HG02981 (cell line): ENCODE data around the gene RNF220.

Source experiments
- ATAC-seq: cut with Tn5 transposase; IDR thresholded peaks from one replicate; pipeline ENCODE4 v1.9.1; 2021; ENCODE audit warnings: mild to moderate bottlenecking, moderate library complexity; ENCODE audit not compliant: unreplicated experiment

Gene RNF220

DNA sequence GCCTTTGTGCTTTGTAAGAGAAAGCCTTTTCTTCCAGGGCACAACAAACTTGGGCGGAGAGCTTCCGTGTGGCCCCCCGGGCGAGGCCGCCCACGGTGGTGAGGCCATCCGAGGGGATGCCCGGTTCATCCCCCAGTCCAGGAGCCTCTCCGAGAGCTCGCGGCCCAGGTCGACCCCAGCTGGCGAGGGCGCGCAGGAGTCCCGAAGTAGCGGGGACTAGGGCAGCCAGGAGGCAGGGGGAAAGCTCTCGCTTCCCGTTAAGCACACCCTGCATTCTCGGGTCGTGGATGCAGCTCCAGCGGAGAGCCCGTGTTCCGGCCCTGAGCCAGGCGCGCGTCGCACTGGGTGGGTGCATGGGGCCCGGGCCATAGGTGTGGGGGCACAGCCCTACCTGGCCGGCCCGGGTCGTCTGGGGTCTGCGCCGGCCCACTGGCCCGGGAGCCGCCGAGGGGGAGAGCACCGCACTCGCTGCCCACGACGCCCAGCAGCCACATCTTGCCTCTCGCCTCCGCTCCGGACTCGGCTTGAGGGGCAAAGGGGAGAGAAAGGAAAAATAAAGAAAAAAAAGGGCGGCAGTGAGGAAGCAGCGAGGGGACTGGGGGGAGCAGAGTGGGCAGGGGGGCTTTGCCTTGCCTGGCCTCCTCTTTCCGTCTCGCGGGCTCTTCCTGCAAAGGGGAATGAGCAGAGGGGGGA, 1.8 kb downstream of the RNF220 start:
- no peak for ATAC-seq

DNA sequence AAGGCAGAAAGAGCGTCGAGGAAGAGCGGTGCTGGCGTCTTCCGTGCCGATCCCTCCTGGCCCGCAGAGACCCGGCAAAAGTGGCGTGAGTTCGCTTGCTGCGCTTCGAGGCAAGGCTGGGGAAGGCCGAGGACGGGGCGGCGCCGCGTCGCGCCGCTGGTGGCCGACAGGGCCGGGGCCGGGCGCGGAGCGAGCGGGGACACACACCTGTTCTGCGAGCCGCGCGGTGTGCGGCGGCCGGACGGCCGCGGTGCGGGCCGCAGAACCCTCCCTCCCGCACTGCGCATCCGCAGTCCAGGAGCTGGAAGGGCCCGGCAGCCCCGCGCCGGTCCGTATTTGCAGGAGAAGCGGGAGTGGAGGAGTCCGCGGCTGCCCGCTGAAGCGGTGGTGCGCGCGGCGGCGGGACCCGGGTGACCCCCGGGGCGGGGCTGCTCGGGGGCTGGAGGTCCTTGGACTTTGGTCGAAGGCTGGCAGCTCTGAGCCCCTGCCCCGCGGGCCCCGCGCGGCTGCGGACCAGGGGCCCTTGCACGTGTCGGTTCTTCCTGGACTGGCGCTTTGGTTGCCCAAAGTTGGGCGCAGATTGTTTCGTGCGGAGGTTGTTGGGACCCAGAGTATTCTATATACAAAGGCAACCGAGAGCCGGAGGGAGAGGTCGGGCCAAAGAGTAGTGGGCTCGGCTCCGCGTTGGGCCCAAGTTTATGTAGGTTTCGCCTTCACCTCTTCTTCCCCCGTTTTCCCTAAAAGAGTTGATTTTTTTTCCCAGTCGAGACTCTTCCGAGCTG, 2.6 kb downstream of the RNF220 start:
- ATAC-seq, result no peak

DNA sequence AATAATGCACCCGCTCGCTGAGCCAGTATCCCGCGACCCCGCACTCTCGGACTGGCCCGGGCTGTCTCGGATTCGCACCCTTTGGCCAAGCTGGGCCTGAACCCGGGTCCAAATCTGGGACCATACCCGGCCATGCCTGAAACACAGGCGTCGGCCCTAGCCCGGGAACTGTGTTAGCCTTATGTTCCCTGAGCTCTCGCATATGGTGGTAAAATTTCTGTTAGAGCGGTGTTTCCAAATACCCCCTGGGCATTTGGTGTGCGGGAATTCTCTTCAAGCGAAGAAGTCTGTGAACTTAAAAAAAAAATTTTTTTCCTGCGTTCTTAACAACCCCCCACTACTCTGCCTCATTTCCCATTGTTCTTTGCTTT, 3.1 kb downstream of the RNF220 start:
- ATAC-seq, result no peak

DNA sequence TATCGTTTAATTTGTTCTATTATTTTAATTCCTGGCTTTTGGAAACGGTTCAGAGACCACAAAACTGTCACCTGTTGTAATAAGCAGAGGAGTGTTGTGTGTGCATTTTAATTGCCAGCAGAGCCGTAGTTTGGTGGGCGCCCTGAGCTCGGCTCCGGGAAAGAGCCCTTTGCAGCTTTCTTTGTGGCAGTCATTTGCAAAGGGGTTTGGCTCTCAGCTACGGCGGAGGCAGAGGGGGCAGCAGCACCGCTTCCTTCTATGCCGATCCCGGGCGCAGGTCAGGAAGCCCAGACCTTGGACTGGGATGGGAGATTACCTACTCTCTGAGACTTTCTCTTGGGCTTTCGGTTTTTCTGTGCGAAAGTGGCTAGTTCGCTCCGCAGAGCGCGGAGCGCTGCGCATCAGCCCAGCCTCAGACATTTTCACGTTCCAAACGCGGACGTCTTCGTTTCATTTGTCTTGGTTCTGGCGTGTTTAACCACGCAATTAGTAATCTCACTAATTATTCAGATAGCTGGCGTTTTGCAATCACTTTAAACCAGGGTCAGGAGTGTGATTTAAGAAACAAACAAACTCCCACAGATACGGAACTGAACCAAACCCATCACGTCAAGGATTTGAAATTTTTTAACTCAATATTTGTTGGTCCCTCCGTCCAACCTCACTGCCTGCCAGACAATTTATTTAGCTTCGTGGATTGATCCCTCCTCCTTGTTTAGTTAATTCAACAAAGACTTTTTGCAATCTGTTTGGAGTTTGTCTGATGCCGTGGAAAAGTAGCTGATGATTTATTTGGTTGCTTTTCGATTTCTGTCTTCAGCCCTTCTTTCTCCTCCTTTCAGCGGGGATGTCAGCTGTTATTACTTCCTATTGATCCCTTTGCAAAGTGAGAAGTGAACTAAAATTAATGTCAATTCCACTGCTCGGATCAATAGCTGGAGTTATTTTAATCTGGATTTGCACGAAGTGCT, 3.9 kb downstream of the RNF220 start:
- no peak for ATAC-seq

DNA sequence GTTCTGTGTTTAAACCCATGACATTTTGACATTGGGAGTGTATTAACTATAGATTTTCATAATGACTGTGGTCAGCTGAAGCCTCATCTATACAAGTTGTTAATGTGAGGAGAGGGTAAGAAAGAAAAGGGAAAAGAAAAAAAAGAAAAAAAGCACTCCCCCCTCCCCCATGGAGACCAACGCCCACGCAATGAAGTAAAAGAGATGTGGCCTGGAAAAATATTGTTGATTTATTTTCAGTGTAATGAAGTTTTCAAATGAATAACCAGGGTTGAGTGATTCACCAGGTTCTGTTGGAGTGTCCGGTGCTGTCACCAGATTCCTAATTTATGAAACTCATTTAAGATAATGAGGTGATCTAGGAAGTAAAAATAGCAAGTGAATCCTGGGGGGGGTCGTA, 4.7 kb downstream of the RNF220 start:
- ATAC-seq, result no peak

DNA sequence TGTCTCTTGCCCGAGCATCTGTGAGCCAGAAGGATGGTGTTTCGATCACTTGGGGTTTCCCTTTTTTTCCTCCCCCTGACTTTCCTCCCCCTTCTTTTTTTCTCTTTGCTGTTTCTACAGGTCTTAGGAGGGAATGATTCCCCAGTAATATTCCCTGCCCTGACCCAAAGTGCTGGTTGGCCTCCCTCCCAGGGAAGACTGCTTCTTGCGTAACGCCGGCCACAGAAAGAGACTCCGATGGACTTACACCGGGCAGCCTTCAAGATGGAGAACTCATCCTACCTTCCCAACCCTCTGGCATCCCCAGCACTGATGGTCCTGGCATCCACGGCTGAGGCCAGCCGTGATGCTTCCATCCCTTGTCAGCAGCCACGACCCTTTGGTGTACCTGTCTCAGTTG, 6.8 kb downstream of the RNF220 start:
- ATAC-seq, result no peak

DNA sequence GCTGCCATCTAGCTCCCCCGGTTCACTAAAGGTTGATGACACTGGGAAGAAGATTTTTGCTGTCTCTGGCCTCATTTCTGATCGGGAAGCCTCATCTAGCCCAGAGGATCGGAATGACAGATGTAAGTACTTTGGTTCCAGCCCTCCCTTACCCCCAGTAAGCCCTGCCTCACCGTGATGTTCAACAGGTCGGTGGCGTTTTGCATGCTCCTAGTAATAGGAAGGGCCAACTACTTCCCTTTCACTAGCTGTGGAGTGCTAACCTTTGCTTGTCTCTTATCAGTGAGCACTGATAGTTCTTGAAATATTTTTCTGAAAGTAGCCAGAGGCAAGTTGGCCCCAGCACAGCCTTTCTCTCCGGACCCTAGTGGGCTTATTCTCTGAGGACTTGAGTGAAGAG, 7.5 kb downstream of the RNF220 start:
- ATAC-seq, result no peak

DNA sequence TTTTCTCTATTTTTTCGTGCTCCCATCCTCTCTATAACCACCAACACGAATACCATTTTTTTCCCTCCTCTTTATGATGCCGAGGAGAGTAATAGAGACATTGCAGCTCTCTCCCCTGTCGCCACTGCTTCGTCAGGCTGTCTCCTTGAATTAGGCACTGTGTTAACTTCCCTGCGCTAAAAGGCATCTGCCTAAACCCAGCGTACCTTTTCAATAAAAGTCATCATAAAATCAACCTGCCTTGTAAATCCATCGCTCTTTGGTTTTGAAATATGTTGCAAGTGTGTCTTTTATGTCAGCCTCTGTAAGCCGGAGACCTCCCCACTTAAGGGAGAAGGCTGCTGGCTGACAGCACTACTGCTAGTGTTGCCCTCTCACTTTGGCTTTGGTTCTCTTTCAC, 8.7 kb downstream of the RNF220 start:
- ATAC-seq, result no peak

DNA sequence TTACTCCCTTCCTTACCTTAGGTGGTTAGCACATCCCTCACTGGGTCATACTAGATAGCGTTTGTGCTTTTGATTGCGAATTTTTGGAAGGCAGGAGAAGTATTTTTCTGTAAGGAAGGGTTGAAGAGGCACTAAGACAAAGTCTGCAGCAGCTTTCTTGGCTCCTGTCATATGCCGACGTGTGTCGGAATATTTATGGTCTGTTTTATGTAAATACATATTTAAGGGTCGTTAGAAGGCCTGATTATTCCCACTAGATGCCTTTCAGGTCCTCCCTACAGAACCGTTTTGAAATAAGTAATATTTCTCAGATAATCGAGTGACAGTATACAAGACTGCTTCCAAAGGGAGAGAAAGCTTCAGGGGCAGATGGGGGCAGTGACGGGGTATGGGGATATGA, 10.0 kb downstream of the RNF220 start:
- ATAC-seq, result no peak

DNA sequence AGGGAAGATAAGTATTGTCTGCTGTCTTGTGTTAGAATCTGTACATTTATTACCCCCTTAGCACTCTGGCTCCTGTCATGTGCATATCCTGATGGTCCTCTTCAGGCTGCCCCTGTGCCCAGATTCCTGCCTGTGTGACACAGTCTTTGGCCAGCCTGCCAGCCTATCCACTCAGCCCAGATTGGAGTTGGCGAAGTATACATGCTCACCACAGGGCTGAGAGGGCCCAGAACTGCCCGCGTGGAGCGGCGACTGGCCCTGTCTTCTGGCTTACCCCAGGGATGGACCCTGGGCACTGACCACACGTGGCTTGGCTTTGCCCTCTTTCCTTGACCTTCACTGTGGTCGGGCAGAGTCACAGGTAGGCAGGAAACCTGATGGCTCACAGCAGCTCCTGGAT, 11.4 kb downstream of the RNF220 start:
- ATAC-seq, result no peak

DNA sequence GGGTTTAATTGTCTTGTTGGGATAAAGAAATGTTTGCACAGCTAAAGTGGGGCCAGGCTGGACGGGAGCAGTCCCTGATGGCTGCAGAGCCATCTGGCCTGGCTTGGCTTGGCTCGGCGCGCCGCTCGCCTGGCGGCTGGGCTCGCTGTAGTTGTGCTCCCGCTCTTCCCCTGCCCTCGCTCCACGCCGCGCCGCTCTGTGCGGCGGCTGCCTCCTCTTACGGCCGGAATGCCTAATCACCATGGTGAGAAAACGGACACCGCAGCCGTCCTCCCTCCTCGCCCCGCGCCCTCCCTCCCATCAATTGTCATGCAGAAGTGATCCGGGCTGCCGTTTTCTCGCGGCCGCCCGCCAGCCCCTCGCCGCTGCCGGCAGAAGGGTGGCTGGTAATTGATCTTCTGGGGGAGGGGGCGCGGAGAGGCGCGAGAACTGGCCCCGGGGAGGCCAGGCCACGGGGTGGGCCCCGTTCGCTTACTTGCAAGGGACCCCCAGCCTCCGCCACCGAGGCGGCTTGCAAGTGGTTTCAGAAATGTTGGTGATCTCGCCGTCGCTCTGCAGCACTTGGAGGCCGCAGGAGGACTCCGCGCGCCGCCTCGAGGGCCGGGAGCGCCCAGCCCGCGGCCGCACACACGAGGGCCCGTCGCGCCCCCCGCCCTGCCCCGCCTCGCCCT, 12.4 kb downstream of the RNF220 start:
- ATAC-seq, result no peak

DNA sequence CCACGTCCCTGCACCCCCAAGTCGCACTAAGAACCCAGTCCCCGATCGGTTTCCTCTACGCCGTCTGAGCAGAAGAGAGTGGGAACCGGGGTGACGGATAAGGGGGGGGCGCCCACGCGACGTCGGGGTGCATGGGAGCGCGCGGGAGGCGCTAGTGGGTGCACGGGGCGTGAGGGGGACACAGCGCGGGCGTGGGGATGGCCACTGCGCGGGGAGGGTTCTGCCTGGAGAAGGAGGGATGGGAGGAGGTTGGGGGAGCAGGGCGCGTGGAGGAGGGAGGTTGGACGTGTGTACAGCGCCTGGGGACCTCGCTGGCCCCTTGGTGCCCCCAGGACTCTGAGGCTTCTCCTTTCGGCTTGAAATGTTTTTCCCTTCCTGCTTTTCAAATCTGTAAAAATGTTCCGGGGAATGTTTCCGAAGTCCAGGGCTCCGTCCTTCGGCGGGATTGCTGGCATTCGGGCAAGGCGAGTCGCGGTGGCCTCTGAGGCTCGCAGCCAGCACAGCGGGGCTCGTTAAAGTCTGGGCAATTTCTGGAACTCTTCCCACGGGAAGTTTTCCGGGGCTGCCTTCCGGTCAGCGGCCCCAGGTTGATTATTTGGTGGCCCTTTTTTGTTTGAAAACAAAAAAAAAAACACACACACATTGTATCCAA, 13.1 kb downstream of the RNF220 start:
- ATAC-seq, result no peak

DNA sequence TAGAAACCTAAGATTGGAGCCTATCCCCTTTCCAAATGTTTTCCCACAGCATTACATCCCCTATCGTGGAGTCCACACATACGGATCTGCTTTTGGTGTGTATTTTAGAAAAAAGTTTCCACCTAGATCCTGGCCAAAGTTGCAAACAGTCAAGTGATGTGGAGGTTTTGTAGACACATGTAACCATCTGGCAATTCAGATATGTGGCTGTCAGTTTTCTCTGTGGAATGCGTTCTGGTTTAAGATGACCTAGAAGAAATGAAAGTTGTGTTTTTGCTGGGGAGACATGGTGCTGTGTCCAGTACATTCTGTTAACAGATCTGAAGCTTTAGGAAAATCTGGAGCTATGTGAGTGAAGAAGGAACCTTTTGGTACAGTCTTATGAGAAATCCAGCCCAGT, 14.8 kb downstream of the RNF220 start:
- ATAC-seq, result no peak

DNA sequence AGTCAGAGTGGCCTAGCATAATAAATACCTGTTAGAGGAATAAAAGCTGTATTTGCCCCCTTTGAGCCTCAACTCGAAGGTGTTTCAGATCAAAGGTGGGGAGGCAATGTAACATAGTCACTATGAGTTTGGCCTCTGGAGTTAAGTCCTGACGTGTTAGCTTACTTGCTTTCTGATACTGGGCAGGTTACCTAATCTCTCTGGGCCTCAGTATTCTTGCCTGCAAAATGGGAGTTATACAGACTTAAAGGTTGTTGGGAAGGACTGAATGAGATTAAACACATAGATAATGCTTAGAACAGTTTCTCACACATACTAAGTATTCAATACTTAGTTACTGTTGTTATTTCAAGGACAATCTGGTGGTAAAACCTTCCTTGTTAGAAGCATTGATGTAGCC, 15.5 kb downstream of the RNF220 start:
- no peak for ATAC-seq

DNA sequence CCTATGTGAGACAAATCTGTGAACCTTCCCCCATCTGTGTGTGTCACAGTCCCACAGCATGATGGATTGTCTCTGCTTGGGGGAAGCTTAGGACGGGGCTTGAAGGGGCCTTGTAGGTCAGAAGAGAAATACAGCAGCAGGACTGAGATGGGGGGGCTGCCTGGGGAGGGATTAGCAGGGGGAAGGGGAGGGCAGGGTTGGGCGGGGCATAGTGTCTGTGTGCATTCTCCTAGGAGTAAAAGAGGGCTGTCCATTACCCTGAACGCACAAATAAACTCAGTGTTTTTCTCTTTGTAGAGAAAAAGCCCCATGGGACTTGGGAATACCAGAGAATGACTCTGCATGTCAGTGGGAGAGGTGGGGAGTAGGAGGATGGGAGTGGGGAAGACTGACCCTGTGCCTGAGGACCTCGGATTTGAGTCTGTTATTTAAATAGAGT, 16.4 kb downstream of the RNF220 start:
- ATAC-seq, result no peak

DNA sequence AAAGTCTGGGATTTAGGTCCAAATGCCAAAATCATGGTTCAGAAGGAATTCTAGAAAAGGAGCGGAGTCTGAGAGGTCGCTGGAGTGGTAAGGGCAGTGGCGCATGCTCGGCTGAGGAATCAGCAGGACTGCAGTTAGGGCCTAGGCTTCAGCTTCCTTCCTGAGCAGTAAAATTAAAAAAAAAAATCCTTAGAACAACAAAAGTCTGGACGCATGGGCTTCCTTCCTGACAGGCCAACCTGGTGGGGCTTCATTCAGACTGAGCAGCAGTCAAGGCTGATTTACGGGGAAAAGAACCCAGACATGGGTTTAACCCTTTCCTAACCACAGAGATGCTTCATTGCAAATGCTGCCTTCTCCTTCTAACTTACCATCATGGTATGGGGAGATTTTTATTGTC, 17.1 kb downstream of the RNF220 start:
- ATAC-seq, result no peak

DNA sequence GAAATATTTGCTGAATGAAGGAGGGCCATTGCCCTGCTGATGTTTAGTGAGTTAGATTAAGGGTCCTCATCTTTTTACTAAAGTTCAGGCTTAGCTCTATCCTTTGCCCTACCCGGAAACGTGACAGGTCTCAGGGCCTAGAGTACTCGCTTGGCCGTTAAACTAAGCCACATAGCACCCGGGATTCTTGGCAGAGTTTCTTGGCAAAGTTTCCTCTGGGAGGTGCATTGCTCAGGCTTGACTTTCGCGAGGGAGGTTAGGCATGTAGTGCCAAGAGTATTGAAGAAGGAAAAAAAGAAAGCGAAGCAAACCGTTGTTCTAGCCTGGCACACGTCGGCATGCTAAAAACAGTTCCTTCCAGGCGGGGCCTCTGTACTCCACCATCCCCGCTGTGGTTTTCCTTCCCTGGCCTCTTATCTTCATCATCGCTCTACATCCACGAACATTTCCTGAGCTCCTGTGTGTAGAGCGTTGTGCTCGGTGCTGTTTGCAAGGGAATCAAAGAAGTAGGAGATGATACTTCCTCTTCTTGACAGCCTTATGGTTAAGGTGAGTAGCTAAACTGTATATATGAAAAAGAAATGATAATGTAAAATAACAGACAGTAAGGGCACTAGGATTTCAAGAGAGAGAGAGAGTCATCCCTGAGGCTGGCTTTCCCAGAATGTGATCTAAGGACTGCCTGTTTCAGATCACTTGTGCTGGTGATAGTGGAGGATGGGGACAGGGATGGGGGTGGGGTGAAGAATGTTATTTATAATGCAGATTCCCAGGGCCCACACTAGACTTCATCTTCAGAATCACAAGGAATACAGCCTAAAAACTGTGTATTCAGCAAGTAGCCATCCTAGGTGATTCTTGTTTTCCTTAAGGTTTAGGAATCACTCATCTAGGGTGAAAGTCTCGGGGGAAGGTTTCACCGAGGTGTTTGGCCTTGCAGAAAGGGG, 18.8 kb downstream of the RNF220 start:
- ATAC-seq, result no peak

DNA sequence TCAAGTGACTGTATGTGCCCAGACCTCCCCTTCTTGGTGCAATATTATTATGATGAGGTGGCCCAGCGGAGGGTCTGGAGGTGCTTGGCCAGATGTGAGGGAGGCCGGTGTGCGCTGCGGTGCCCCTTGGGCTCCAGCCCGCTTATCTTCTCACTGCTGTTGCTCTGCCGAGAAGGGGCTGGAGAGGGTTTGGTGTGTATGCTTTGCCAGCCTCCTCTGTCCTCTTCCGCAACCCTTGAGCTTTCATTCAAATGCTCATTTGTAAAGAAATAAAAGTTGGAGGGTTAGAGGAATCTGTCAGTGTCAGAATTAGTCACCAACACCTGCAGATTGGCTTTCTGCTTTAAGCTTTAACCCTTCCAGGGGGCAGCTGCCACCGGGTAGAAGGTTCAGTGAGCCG, 19.7 kb downstream of the RNF220 start:
- no peak for ATAC-seq

DNA sequence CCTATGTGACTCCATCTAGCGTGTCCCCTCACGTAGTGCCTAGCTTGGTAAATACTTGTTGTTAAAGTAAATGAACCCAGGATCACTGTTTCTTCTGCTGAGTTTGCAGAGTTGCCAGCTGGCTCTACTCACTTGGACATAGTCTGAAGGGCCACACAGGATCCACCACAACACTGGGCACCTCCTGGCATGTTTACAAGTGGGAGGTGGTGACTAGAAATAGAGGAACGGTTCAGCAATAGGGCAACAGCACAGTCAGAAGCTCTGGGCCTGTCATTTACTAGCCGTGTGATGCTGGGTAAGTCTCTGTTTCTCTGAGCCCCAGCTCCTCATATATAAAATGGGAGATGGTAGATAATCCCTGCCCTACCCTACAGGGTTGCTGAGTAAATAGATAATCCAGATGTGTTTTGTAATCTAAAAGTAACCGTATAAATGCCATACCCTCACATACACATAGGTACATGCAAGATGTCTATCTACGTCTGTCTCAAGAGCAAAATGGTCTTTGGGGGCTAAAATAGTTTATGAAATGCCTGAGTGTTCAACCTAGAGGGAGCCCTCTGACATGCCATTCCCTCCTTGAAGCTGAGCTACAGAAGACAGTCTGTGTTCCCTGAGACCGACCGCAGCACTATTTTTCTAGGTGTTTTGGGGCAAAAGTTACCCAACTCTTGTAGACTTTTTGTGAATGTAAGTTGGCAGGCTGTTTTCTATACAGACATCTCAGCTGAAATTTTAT, 20.5 kb downstream of the RNF220 start:
- ATAC-seq, result no peak
